Keratinocyte (primary cell): ENCODE data around the gene ERGIC1. TPM values are rescaled to one million over a fixed set of nuclear protein-coding genes. Genes with fewer than 3 reads are reported as not detected.

Experiments used
- DNase-seq: peaks from one replicate; pipeline ENCODE4 v3.0.0-alpha.2; 2011; ENCODE audit warnings: low read depth, missing footprints, low spot score
- FAIRE-seq: peaks from 2 replicates; lab custom pipeline; 2011; peaks lifted over from hg19 to GRCh38; lab: Jason Lieb, UNC
- H2AFZ ChIP-seq: 2 replicates; pipeline ENCODE4 v1.6.0; 2012; ENCODE audit warnings: low read length, control low read depth, inconsistent platforms; ENCODE audit not compliant: control insufficient read depth
- H3K27ac ChIP-seq: 2 replicates; pipeline ENCODE4 v1.5.1; 2011; ENCODE audit warnings: low read length; ENCODE audit not compliant: control insufficient read depth, insufficient read depth
- H3K27me3 ChIP-seq: 3 replicates; pipeline ENCODE4 v1.6.0; 2011; ENCODE audit warnings: low read length; ENCODE audit not compliant: control insufficient read depth, insufficient read depth; ENCODE audit errors: extremely low read depth
- H3K36me3 ChIP-seq, 2 experiments: 2 replicates in 1 of 2; 3 replicates in 1 of 2; pipeline ENCODE4 v1.5.1; 2011; ENCODE audit warnings: low read length in 2 of 2, mild to moderate bottlenecking in 1 of 2; ENCODE audit not compliant: control insufficient read depth in 2 of 2, insufficient read depth in 2 of 2; ENCODE audit errors: extremely low read depth in 1 of 2
- H3K4me1 ChIP-seq: 3 replicates; pipeline ENCODE4 v1.5.1; 2011; ENCODE audit warnings: low read length; ENCODE audit not compliant: control insufficient read depth, insufficient read depth; ENCODE audit errors: extremely low read depth
- H3K4me2 ChIP-seq: 3 replicates; pipeline ENCODE4 v1.6.0; 2011; ENCODE audit warnings: low read depth, low read length; ENCODE audit not compliant: control insufficient read depth, insufficient read depth; ENCODE audit errors: extremely low read depth
- H3K4me3 ChIP-seq, 3 experiments: fragments of 200-600 bp in 1 of 3; sonication (generic) in 1 of 3; 2 replicates in 2 of 3; 3 replicates in 1 of 3; pipeline ENCODE4 v1.5.1; 2011 to 2016; ENCODE audit warnings: low read length in 3 of 3, mild to moderate bottlenecking in 3 of 3, control low read depth in 2 of 3, inconsistent platforms in 1 of 3, low read depth in 1 of 3, mixed read lengths in 1 of 3, mixed run types in 1 of 3, moderate library complexity in 1 of 3; ENCODE audit not compliant: control insufficient read depth in 2 of 3, insufficient read depth in 2 of 3; ENCODE audit errors: extremely low read depth in 1 of 3
- H3K79me2 ChIP-seq: 2 replicates; pipeline ENCODE4 v1.6.0; 2012; ENCODE audit warnings: low read length; ENCODE audit not compliant: control insufficient read depth, insufficient read depth
- H3K9ac ChIP-seq: 3 replicates; pipeline ENCODE4 v1.6.0; 2011; ENCODE audit warnings: low read length; ENCODE audit not compliant: control insufficient read depth, insufficient read depth; ENCODE audit errors: extremely low read depth
- H3K9me1 ChIP-seq: 3 replicates; pipeline ENCODE4 v1.6.0; 2011; ENCODE audit warnings: low read length; ENCODE audit not compliant: control insufficient read depth, insufficient read depth; ENCODE audit errors: extremely low read depth
- H3K9me3 ChIP-seq: 2 replicates; pipeline ENCODE4 v1.5.1; 2012; ENCODE audit warnings: low read depth, low read length; ENCODE audit not compliant: control insufficient read depth
- H4K20me1 ChIP-seq: 3 replicates; pipeline ENCODE4 v1.6.0; 2011; ENCODE audit warnings: low read length; ENCODE audit not compliant: control insufficient read depth, insufficient read depth; ENCODE audit errors: extremely low read depth
- EZH2 ChIP-seq: IDR thresholded peaks from one replicate; pipeline ENCODE4 v1.6.1; 2012; ENCODE audit warnings: inconsistent platforms, mild to moderate bottlenecking, low read length, moderate library complexity
- dilution Hi-C: fragments of 300-500 bp; cut with MboI; formaldehyde crosslinking; loops from one replicate; pipeline ENCODE4 v1.7.0; 2020; ENCODE audit warnings: low sequenced_read_pairs; ENCODE audit not compliant: extremely low pct_ligation_motif_present
- polyA plus RNA-seq, 5 experiments: library from polyadenylated mRNA; depleted of rRNA in 3 of 5; stranded (reverse) in 3 of 5; stranded (forward) in 1 of 5; unstranded in 1 of 5; fragments of >200 nt; gene quantifications; 1 replicate in 1 of 5; 2 replicates in 3 of 5; 3 replicates in 1 of 5; pipeline versions ENCODE4 v1.2.1 to v1.2.3, GENCODE V29; 2011 to 2012; ENCODE audit warnings: missing spikeins in 2 of 5, low read depth in 1 of 5, low replicate concordance in 1 of 5
- TF ChIP-seq, protein P1 (sequence below), 3 experiments: IDR thresholded peaks in 1 of 3; conservative IDR thresholded peaks in 1 of 3; optimal IDR thresholded peaks in 1 of 3; 2 replicates in 2 of 3; 3 replicates in 1 of 3; pipeline versions ENCODE3 to v1.5.1; 2011; ENCODE audit warnings: low read length in 3 of 3, mild to moderate bottlenecking in 3 of 3, moderate library complexity in 2 of 3, control low read depth in 1 of 3, inconsistent platforms in 1 of 3; ENCODE audit not compliant: insufficient read depth in 2 of 3; ENCODE audit errors: extremely low read depth in 1 of 3

ERGIC1 gene
- polyA plus RNA-seq, 1 donor (not counting 4 experiments of a cell fraction or from before 2014, with no cell fraction given), result 93.4 TPM

DNA sequence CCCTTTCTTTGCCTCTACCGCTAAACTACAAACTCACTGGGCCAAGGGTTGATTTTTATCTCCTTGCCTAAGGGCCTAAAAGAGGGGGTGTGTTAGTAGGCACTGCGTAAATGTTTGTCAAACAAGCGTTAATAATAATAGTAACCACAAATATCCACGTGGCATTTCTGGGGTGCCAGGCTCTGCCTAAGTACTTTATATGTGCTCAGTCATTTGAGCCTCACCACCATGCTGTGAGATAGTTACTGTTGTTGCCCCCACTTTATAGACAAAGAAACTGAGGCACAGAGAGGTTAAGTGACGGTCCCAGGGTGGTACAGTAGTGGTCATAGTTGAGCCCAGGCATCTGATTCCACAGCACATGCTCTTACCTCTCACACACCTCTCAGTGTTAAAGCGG is 52.4 kb downstream of the ERGIC1 start:
- no peaks in the 10 kb centered on the region for H3K9me1 ChIP-seq
- DNase-seq (no peak), FAIRE-seq (no peak)
- no peaks in the 10 kb centered on the region for H3K27me3 ChIP-seq
- no peak overlapping the region for H3K4me2 ChIP-seq
- TF ChIP-seq, protein P1, sequence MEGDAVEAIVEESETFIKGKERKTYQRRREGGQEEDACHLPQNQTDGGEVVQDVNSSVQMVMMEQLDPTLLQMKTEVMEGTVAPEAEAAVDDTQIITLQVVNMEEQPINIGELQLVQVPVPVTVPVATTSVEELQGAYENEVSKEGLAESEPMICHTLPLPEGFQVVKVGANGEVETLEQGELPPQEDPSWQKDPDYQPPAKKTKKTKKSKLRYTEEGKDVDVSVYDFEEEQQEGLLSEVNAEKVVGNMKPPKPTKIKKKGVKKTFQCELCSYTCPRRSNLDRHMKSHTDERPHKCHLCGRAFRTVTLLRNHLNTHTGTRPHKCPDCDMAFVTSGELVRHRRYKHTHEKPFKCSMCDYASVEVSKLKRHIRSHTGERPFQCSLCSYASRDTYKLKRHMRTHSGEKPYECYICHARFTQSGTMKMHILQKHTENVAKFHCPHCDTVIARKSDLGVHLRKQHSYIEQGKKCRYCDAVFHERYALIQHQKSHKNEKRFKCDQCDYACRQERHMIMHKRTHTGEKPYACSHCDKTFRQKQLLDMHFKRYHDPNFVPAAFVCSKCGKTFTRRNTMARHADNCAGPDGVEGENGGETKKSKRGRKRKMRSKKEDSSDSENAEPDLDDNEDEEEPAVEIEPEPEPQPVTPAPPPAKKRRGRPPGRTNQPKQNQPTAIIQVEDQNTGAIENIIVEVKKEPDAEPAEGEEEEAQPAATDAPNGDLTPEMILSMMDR (optimal IDR thresholded peaks at IDR 0.05 in 1 of 3, IDR thresholded peaks at IDR 0.05 in 1 of 3, conservative IDR thresholded peaks at IDR 0.05 in 1 of 3; ENCODE audit: extremely low read depth in 1 of 3, insufficient read depth in 2 of 3, low read length in 3 of 3), result no peak
- no peak for TF ChIP-seq EZH2
- H3K9me3 ChIP-seq, result no peaks in the 10 kb centered on the region
- no peak overlapping the region for H3K27ac ChIP-seq
- no peak overlapping the region for H3K4me3 ChIP-seq
- no peak overlapping the region for H2AFZ ChIP-seq
- peaks cover 4% of the 10 kb centered on the region for H3K4me1 ChIP-seq
- no peak overlapping the region for H3K9ac ChIP-seq
- H3K79me2 ChIP-seq, result no peaks in the 10 kb centered on the region
- dilution Hi-C loops, result no loop called here
- H3K36me3 ChIP-seq, result peaks cover 5 to 19% of the 10 kb centered on the region in 2 experiments
- no peaks in the 10 kb centered on the region for H4K20me1 ChIP-seq

- Histone ChIP-seq H3K4me3 (no peak overlapping the region), H4K20me1 (no peaks in the 10 kb centered on the region), H3K27me3 (no peaks in the 10 kb centered on the region), H3K36me3 (peaks cover 5 to 21% of the 10 kb centered on the region in 2 experiments), H3K4me1 (peaks cover 4% of the 10 kb centered on the region), H3K79me2 (no peaks in the 10 kb centered on the region), H3K9me3 (no peaks in the 10 kb centered on the region), H3K9me1 (no peaks in the 10 kb centered on the region), H3K9ac (no peak overlapping the region), H3K27ac (no peak overlapping the region), H2AFZ (no peak overlapping the region), H3K4me2 (no peak overlapping the region)
- FAIRE-seq, result no peak
- dilution Hi-C loops, result no loop called here
- no peak for DNase-seq
- TF ChIP-seq, protein P1 (optimal IDR thresholded peaks at IDR 0.05 in 1 of 3, IDR thresholded peaks at IDR 0.05 in 1 of 3, conservative IDR thresholded peaks at IDR 0.05 in 1 of 3; ENCODE audit: extremely low read depth in 1 of 3, insufficient read depth in 2 of 3, low read length in 3 of 3), result no peak
- TF ChIP-seq EZH2, result no peak
Measured at GRCh38 chr5:172886974-172887501, 53.0 kb downstream of the ERGIC1 start.
